Measurements from ENCODE around the gene NOTCH1.
"Not testable (repeated sequence)": the region's sequence is repeated elsewhere in the genome, so short reads cannot be mapped to it uniquely, and the experiment has no call there.

NOTCH1 gene

DNA sequence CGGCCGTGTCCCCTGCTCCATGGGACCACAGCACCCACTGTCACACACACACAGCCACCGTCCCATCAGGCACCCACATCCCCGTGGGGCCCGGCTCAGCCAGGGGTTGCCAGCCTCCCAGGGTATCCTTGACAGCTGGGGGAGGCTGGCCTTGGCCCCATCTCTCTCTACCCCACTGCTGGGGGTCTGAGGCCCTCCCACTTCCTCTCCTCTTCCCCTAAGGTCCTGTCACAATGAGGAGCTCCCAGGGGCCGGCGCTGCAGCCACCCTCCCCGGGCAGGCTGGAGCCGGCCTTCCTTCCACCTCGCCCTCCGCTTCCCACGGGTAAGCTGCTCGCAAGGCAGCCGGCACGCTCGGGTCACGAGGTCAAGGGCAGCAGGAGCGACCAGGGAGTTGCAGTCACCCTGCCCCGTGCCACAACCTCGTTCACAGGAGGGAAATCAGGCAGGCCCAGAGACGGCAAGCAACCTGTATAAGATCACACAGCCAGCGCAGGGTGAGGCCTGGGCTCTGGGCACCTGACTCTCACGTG, 38.6 kb upstream of the NOTCH1 start:
- Mint-ChIP-seq H3K4me1 (peaks cover 27% of the 10 kb centered on the region), H3K27ac (no peak overlapping the region), H3K27me3 (peaks cover 47% of the 10 kb centered on the region), H3K9me3 (peaks cover 3% of the 10 kb centered on the region), H3K4me3 (no peak overlapping the region), H3K36me3 (no peaks in the 10 kb centered on the region)
- ATAC-seq = no peak

DNA sequence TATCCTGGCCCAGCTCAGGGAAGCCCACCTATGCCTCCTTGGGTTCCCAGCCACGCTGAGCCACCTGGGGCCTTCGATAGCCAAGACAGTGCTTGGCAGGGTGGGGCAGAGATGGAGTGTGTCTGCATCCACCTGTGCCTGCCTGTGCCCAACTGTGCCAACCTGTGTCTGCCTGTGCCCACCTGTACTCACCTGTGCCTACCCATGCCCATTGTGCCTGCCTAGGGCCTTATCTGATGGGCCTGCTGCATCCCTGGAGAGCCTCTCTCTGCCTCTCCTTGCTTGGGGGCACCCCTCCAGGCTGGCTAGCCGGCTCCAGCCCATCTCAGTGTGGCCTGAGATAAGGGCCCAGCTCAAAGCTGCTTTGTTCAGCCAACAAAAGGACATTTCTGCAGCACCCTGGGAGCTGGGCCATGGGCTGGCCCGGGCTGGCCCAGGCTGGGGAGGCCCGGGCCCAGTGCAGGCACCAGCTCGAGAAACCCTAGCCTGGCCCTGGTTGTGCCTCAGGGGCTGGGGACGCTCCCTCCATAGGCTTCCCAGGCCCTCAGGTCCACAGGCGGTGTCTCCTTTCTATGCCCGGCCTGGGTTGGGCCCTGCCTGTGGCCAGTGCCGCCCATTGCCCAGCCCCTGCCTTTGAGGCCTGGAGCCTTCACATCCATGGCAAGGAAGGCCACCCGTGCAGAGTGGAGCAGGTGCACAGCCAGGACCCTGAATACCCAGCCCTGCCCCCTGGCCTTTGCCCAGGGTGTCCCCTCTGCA, 37.3 kb upstream of the NOTCH1 start:
- Mint-ChIP-seq H3K36me3 (no peaks in the 10 kb centered on the region), H3K27ac (no peak overlapping the region), H3K9me3 (peaks cover 3% of the 10 kb centered on the region), H3K4me1 (peaks cover 27% of the 10 kb centered on the region), H3K27me3 (peaks cover 47% of the 10 kb centered on the region), H3K4me3 (no peak overlapping the region)
- no peak for ATAC-seq

DNA sequence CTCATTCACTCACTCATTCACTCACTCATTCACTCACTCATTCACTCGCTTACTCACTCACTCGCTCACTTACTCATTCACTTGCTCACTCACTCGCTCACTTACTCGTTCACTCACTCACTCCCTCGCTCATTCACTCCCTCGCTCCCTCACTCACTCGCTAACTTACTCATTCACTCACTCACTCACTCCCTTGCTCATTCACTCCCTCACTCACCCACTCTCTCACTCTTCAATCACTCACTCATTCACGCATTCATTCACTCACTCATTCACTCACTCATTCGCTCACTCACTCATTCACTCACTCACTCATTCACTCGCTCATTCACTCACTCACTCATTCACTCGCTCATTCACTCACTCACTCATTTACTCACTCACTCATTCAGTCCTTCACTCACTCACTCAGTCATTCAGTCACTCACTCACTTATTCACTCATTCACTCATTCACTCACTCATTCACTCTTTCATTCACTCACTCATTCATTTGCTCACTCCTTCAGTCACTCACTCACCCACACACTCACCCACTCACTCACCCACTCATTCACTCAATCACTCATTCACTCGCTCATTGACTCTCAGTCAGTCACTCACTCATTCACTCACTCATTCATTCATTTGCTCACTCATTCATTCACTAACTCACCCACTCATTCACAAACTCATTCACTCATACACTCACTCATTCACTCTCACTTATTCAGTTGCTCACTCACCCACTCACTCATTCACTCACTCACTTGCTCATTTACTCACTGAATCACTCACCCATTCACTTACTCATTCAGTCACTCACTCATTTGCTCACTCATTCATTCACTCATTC, 36.0 kb upstream of the NOTCH1 start:
- peaks cover 26% of the 10 kb centered on the region for H3K4me1 Mint-ChIP-seq
- peaks cover 47% of the 10 kb centered on the region for H3K27me3 Mint-ChIP-seq
- ATAC-seq = no peak
- no peak overlapping the region for H3K4me3 Mint-ChIP-seq
- no peaks in the 10 kb centered on the region for H3K36me3 Mint-ChIP-seq
- H3K27ac Mint-ChIP-seq = no peak overlapping the region
- peaks cover 3% of the 10 kb centered on the region for H3K9me3 Mint-ChIP-seq

DNA sequence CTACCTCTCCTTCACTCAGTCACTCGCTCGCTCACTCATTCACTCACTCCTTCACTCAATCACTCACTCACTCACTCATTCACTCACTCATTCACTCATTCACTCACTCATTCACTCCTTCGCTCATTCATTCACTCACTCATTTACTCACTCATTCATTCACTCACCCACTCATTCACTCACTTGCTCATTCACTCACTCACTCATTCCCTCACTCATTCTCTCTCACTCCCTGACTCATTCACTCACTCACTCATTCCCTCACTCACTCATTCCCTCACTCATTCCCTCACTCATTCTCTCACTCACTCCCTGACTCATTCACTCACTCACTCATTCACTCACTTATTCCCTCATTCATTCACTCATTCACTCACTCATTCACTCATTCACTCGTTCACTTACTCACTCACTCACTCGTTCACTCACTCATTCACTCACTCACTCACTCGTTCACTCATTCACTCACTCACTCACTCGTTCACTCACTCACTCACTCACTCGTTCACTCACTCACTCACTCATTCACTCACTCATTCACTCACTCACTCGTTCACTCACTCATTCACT, 33.9 kb upstream of the NOTCH1 start:
- peaks cover 30% of the 10 kb centered on the region for H3K4me1 Mint-ChIP-seq
- not testable (repeated sequence) for H3K9me3 Mint-ChIP-seq, ATAC-seq, H3K27ac Mint-ChIP-seq, H3K4me3 Mint-ChIP-seq, H3K36me3 Mint-ChIP-seq
- peaks cover 34% of the 10 kb centered on the region for H3K27me3 Mint-ChIP-seq

DNA sequence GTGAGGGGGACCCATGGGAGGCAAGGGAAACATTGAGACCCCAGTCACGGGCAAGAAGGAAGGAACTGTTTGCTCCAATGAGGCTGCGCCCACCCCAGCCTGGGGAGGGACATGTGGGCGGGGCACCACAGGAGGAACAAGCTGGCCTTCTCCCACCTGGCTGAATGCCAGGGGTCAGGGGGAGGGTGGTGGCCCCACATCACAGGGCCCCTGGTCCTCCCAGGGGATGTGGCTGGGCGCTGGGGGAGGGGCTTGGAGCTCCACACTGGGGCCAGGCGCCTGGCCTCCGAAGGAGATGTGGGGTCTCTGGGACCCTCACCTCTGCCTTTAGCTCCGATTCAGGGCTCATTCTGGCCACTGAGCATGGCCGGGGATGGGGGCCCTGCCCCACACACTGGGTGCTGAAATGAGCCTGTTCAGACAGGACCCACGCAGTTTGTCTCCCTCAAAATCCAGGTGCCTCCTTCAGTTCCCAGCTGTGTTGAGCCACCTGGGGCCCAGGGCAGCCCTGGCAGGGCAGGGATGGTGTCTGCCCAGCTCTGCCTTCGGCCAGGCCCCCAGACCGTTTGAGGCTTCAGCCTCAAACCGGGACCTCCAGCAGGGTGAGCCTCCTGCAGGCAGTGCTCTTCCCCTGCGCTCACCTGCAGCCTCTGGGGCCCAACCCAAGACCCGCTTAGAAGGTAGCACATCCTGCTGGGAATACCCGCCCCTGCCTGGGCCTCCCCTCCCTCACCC, 33.2 kb upstream of the NOTCH1 start:
- no peak overlapping the region for H3K4me3 Mint-ChIP-seq
- no peak overlapping the region for H3K27ac Mint-ChIP-seq
- H3K27me3 Mint-ChIP-seq = peaks cover 34% of the 10 kb centered on the region
- peaks cover 3% of the 10 kb centered on the region for H3K9me3 Mint-ChIP-seq
- no peaks in the 10 kb centered on the region for H3K36me3 Mint-ChIP-seq
- peak; percentile 28 for ATAC-seq
- peaks cover 36% of the 10 kb centered on the region for H3K4me1 Mint-ChIP-seq

DNA sequence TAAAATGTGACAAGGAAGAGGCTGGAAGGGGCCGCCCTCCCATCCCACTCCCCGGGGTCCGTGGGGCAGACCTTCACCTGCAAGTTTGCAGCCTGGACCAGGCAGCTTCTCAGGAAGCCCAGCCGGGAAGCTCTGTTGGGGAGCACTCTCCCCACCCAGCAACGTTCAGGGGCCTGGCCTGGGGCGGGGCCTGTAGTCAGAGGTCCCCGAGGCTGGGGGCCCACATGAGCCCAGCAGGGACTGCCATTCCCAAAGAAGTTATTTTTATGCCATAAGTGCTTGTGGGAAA, 32.7 kb upstream of the NOTCH1 start:
- Mint-ChIP-seq H3K27ac (no peak overlapping the region), H3K4me1 (peaks cover 36% of the 10 kb centered on the region), H3K4me3 (no peak overlapping the region), H3K27me3 (peaks cover 34% of the 10 kb centered on the region), H3K9me3 (peaks cover 3% of the 10 kb centered on the region), H3K36me3 (no peaks in the 10 kb centered on the region)
- no peak for ATAC-seq

DNA sequence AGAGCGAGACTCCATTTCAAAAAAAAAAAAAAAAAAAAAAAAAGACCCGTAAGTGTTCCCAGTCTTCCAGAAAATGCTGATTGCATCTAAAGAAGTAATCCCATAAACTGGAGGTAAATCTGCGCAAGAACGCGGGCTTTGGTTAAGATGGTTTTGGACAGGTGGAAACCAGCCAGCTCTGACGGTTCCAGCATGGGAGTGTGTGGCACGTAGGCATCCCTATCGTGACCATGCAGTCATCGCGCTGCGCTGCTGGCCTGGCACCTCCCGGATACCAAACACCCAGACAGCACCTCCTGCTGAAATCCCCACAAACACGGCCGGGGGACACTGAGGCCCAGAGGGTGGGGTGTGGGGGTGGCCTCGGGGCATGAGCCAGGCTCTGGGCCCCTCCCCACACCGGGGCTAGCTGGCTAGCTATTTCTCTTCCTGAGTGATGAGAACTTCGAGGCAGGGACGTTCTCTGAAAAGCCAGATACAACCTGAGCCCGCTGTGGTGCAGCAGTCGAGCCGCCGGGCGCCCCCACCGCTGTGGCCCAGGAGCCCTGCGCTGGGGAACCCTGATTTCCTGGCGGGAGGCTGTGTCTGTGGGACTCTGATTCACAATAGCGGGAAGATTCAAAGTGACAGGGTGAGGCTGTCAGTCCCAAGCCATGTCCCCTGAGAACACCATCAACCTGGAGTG, 32.2 kb upstream of the NOTCH1 start:
- no peak overlapping the region for H3K27ac Mint-ChIP-seq

DNA sequence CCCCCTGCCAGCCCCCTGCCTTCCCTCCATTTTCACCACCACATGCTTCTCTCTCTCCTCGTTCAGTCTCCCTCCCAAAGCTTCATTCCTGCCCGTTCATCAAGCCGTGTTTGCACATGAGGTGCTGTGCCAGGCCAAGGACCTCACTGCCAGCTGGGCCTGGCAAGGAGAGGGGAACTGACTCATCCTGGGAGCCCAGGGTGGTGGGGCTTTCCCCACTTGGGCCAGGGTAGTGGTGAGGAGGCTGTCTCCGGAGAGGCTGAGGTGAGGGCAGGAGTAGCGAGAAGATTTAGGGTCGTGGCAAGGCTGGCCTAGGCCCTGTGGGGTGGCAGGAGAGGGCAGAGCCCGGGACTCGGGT, 30.4 kb upstream of the NOTCH1 start:
- H3K9me3 Mint-ChIP-seq = peaks cover 3% of the 10 kb centered on the region
- H3K4me3 Mint-ChIP-seq = no peak overlapping the region
- H3K27ac Mint-ChIP-seq = peak overlapping the region; percentile 0
- H3K36me3 Mint-ChIP-seq = no peaks in the 10 kb centered on the region
- peak; percentile 84 for ATAC-seq
- peaks cover 42% of the 10 kb centered on the region for H3K27me3 Mint-ChIP-seq
- H3K4me1 Mint-ChIP-seq = peaks cover 36% of the 10 kb centered on the region

More for the DNA sequence above, 32.2 kb upstream of the NOTCH1 start:
- H3K9me3 Mint-ChIP-seq = peaks cover 3% of the 10 kb centered on the region
- no peak overlapping the region for H3K4me3 Mint-ChIP-seq
- no peaks in the 10 kb centered on the region for H3K36me3 Mint-ChIP-seq
- ATAC-seq = peak; percentile 18
- H3K4me1 Mint-ChIP-seq = peaks cover 36% of the 10 kb centered on the region
- H3K27me3 Mint-ChIP-seq = peaks cover 36% of the 10 kb centered on the region

DNA sequence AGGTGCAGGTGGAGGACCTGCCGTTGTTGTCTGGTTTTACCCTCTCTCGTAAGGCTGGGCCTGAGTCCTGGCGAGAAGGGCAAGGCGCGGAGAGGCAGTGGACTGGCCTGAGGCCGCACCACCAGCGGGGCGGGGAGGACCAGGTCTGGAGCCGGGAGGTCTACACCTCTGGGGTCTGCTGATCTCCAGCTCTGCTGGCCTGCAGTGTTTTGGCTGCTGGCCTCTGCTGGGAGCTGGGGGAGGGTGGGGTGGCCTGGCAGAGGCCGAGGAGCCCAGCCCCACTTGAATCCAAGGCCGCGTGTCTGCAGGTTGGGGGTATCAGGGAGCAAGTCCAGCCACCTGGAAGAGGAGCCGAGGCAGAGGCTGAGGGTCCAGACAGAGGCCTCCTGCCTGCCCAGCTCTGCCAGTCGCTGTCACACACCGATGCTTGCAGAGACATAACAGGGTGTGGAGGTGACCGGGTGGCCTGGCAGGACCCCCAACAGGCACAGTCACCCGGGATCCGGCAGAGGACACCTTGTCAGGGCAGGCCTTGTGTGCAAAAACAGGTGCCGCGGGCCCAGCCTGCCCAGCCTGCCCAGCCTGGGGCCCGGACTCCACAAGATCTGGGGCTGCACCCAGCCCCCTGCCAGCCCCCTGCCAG, 29.9 kb upstream of the NOTCH1 start:
- Mint-ChIP-seq H3K9me3 (peaks cover 3% of the 10 kb centered on the region), H3K27me3 (peaks cover 42% of the 10 kb centered on the region), H3K27ac (no peak overlapping the region), H3K4me3 (no peak overlapping the region), H3K4me1 (peaks cover 36% of the 10 kb centered on the region), H3K36me3 (no peaks in the 10 kb centered on the region)
- ATAC-seq = no peak

DNA sequence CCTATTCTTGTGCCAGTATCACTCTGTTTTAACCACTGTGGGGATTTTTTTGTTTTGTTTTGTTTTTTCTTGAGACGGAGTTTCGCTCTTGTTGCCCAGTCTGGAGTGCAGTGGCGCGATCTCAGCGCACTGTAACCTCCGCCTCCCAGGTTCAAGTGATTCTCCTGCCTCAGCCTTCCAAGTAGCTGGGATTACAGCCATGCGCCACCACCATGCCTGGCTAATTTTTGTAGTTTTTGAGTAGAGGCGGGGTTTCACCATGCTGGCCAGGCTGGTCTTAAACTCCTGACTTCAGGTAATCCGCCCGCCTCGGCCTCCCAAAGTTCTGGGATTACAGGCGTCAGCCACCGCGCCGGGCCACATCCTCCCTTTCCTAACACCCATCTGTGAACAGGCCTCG, 28.8 kb upstream of the NOTCH1 start:
- not testable (repeated sequence) for H3K36me3 Mint-ChIP-seq, H3K4me3 Mint-ChIP-seq, ATAC-seq, H3K9me3 Mint-ChIP-seq, H3K27ac Mint-ChIP-seq
- Mint-ChIP-seq H3K27me3 (peaks cover 36% of the 10 kb centered on the region), H3K4me1 (peaks cover 31% of the 10 kb centered on the region)

DNA sequence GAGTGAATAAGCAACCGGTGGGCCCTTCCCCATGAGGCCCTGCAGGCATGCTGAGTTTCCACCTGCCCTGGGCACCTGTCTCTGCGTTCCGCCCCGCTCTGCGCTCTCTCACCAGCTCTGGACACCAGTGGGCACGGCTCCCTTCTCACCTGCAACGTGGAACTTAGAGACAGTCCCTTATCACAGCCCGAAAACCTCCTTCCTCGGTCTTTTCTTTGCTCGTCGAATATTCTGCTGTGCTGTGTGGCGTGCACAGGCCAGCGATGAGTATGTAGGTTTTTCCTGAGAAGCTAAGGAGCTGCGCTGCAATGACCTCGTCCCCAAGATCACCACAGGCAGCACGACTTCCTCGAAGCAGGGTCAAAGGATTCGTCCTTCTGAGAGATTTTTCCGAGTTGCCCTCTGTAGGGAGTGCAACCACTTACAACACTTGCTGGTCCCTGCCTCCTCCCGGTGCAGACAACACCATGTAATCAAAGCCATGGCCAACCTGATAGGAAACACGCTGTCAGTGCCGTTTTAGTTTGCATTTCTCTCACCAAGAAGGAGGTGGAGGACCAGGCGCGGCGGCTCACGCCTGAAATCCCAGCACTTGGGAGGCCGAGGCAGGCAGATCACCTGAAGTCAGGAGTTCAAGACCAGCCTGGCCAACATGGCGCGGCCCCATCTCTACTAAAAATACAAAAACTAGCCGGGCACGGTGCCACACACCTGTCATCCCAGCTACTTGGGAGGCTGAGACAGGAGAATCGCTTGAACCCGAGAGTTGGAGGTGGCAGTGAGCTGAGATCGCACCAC, 27.2 kb upstream of the NOTCH1 start:
- no peak for ATAC-seq
- Mint-ChIP-seq H3K27me3 (peaks cover 20% of the 10 kb centered on the region), H3K4me3 (no peak overlapping the region), H3K9me3 (peaks cover 5% of the 10 kb centered on the region), H3K4me1 (peaks cover 17% of the 10 kb centered on the region), H3K36me3 (no peaks in the 10 kb centered on the region), H3K27ac (no peak overlapping the region)

DNA sequence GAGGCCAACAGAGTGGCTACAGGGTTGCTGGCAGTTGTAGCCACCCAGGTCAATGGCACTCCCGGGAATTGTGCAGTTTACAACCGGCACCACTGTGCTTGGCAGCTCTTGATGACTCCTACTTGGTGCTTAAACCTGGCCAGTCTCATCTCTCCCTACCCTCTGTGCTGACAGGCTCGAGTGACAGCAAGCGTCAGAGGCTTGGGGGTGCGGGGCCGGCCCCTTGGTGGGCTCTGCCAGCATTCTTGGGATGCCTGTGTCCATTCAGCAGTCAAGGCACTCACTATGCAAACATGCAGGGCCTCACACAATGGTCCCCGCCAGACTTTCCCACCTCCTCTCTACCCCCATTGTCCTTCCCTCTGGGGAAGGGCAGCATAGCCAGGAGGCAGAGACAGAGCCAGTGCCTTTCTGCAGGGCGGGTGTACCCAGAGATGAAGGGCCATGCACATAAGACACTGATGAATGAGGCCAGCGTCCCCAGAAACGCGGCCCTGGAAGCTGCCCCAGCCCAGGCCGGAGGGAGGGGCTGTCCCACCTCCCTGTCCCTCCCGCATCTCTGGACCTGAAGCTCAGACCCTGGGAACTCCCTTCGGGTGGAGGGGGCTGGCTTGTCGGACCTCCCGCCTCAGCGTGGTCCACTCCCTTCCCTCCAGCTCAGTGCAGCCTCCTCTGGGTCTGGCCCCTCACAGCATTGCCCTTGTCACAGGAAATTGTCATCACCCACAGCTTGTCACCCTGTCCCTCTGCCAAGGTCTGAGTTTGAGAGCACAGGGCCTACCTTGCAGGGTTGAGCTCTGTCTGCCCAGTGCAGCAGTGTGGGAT, 26.4 kb upstream of the NOTCH1 start:
- ATAC-seq = no peak
- Mint-ChIP-seq H3K4me3 (no peak overlapping the region), H3K27me3 (peaks cover 19% of the 10 kb centered on the region), H3K36me3 (no peaks in the 10 kb centered on the region), H3K9me3 (peaks cover 5% of the 10 kb centered on the region), H3K27ac (no peak overlapping the region), H3K4me1 (peaks cover 17% of the 10 kb centered on the region)

DNA sequence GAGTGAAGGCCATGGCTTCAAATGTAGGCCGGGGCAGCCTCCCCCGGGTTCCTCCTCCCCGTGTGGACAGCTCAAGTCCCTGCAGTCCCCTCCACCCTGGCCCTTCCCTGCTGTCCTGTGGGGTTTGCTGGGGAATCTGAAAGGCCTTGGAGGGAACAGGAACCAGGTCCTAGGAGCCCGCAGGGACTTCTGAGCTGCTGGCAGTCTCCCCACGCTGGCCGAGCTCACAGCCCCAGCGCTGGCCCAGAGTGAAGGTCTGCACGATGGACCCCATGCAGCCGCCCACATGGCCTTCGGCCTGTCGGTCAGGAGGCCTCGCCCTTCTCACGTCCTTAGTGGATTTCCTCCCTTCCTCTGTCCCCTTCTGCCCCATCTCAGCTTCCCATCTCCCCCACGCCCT, 25.7 kb upstream of the NOTCH1 start:
- Mint-ChIP-seq H3K27ac (no peak overlapping the region), H3K36me3 (no peaks in the 10 kb centered on the region), H3K27me3 (peaks cover 18% of the 10 kb centered on the region), H3K4me3 (no peak overlapping the region), H3K9me3 (peaks cover 5% of the 10 kb centered on the region), H3K4me1 (peaks cover 12% of the 10 kb centered on the region)
- no peak for ATAC-seq
